OCI-LY1 (cell line): ENCODE data around the gene TRPM1.
A peak's percentile ranks its signal among the peaks of the same experiment; 100 is the strongest.

Source experiments
- H2AFZ ChIP-seq: fragments of 200-600 bp; sonication (generic), shearing (Covaris generic); 2 replicates; pipeline ENCODE4 v1.6.0; 2014; ENCODE audit warnings: antibody characterized with exemption, mild to moderate bottlenecking, low read length
- H3F3A ChIP-seq: fragments of 200-600 bp; sonication (generic), shearing (Covaris generic); 2 replicates; pipeline ENCODE4 v1.6.0; 2014; ENCODE audit warnings: mild to moderate bottlenecking, antibody characterized with exemption, low read length, moderate library complexity; ENCODE audit not compliant: insufficient read depth
- H3K27ac ChIP-seq: fragments of 200-600 bp; sonication (generic); 2 replicates; pipeline ENCODE4 v1.5.1; 2014; ENCODE audit warnings: low read length, mixed run types, mild to moderate bottlenecking, low read depth; ENCODE audit not compliant: poor library complexity, severe bottlenecking
- H3K27me3 ChIP-seq: fragments of 200-600 bp; sonication (generic); 2 replicates; pipeline ENCODE4 v1.6.0; 2014; ENCODE audit warnings: antibody characterized with exemption, mild to moderate bottlenecking, low read length, moderate library complexity; ENCODE audit not compliant: insufficient read depth
- H3K36me3 ChIP-seq: fragments of 200-600 bp; sonication (generic); 2 replicates; pipeline ENCODE4 v1.6.1; 2014; ENCODE audit warnings: mild to moderate bottlenecking, antibody characterized with exemption, low read length, moderate library complexity, mixed read lengths; ENCODE audit not compliant: insufficient read depth
- H3K4me1 ChIP-seq: fragments of 200-600 bp; sonication (generic); 2 replicates; pipeline ENCODE4 v1.5.1; 2014; ENCODE audit warnings: mild to moderate bottlenecking, low read length, moderate library complexity; ENCODE audit not compliant: insufficient read depth, severe bottlenecking
- H3K4me2 ChIP-seq: fragments of 200-600 bp; sonication (generic), shearing (Covaris generic); 2 replicates; pipeline ENCODE4 v1.6.1; 2014; ENCODE audit warnings: low read length
- H3K4me3 ChIP-seq: fragments of 200-600 bp; sonication (generic); 2 replicates; pipeline ENCODE4 v1.5.1; 2014; ENCODE audit warnings: low read length, low read depth, mild to moderate bottlenecking, mixed read lengths; ENCODE audit not compliant: poor library complexity, severe bottlenecking
- H3K79me2 ChIP-seq: fragments of 200-600 bp; shearing (Covaris generic); 2 replicates; pipeline ENCODE4 v1.6.1; 2016; ENCODE audit warnings: mixed run types, low read length, mixed read lengths; ENCODE audit not compliant: insufficient read depth
- H3K9ac ChIP-seq: fragments of 200-600 bp; sonication (generic), shearing (Covaris generic); 2 replicates; pipeline ENCODE4 v1.6.1; 2014; ENCODE audit warnings: mild to moderate bottlenecking, low read length, mixed read lengths
- H3K9me2 ChIP-seq: fragments of 200-600 bp; sonication (generic), shearing (Covaris generic); 2 replicates; pipeline ENCODE4 v1.6.1; 2014; ENCODE audit warnings: low read depth, mild to moderate bottlenecking, low read length, mixed read lengths
- H3K9me3 ChIP-seq: fragments of 200-600 bp; shearing (Covaris generic); 2 replicates; pipeline ENCODE4 v1.6.1; 2014; ENCODE audit warnings: low read length, mixed read lengths
- H4K20me1 ChIP-seq: fragments of 200-600 bp; sonication (generic), shearing (Covaris generic); 2 replicates; pipeline ENCODE4 v1.6.0; 2016; ENCODE audit warnings: mild to moderate bottlenecking, low read length; ENCODE audit not compliant: insufficient read depth
- CTCF ChIP-seq: fragments of 200-600 bp; sonication (generic), shearing (Covaris generic); IDR thresholded peaks from 2 replicates; pipeline ENCODE4 v1.5.1; 2017; ENCODE audit warnings: mild to moderate bottlenecking, antibody characterized with exemption, low read length, moderate library complexity, mixed read lengths
- EZH2 ChIP-seq: fragments of 200-600 bp; sonication (generic), shearing (Covaris generic); IDR thresholded peaks from 2 replicates; pipeline ENCODE4 v1.8.0; 2017; ENCODE audit warnings: borderline replicate concordance, mixed run types, mild to moderate bottlenecking, antibody characterized with exemption, low read length, moderate library complexity, mixed read lengths

Gene TRPM1

GRCh38 chr15:31082771-31083369 is 18.7 kb downstream of the TRPM1 start:
- H4K20me1 ChIP-seq, result no peaks in the 10 kb centered on the region
- H3K27me3 ChIP-seq, result no peaks in the 10 kb centered on the region; the same call in 1 of the 2 replicates
- no peak overlapping the region for H3K27ac ChIP-seq
- H3K9me2 ChIP-seq, result no peaks in the 10 kb centered on the region
- no peak overlapping the region for H3K4me3 ChIP-seq
- H3K79me2 ChIP-seq, result no peaks in the 10 kb centered on the region
- no peak for TF ChIP-seq CTCF
- no peak for TF ChIP-seq EZH2
- no peak overlapping the region for H3K9ac ChIP-seq
- H3K36me3 ChIP-seq, result no peaks in the 10 kb centered on the region
- H3K4me1 ChIP-seq, result peaks cover 25% of the 10 kb centered on the region
- no peaks in the 10 kb centered on the region for H3K9me3 ChIP-seq
- no peak overlapping the region for H2AFZ ChIP-seq
- no peak overlapping the region for H3K4me2 ChIP-seq
- no peaks in the 10 kb centered on the region for H3F3A ChIP-seq

- Histone ChIP-seq H2AFZ (no peak overlapping the region), H3K4me2 (no peak overlapping the region), H3K79me2 (no peaks in the 10 kb centered on the region), H3K9me3 (no peaks in the 10 kb centered on the region), H3K27me3 (no peaks in the 10 kb centered on the region; the same call in 1 of the 2 replicates), H3K9me2 (no peaks in the 10 kb centered on the region), H3K4me1 (peaks cover 25% of the 10 kb centered on the region), H3K27ac (peak overlapping the region; percentile 30), H3K36me3 (no peaks in the 10 kb centered on the region), H3K9ac (no peak overlapping the region), H3K4me3 (no peak overlapping the region), H3F3A (no peaks in the 10 kb centered on the region), H4K20me1 (no peaks in the 10 kb centered on the region)
- TF ChIP-seq EZH2 (no peak), CTCF (no peak)
These were observed 19.8 kb downstream of the TRPM1 start for GRCh38 chr15:31081588-31082250.

- Histone ChIP-seq H3K9me3 (no peaks in the 10 kb centered on the region), H3F3A (no peaks in the 10 kb centered on the region), H3K79me2 (no peaks in the 10 kb centered on the region), H4K20me1 (no peaks in the 10 kb centered on the region), H3K4me3 (no peak overlapping the region), H3K9me2 (no peaks in the 10 kb centered on the region), H3K4me2 (no peak overlapping the region), H3K27me3 (no peaks in the 10 kb centered on the region; the same call in 1 of the 2 replicates), H3K36me3 (no peaks in the 10 kb centered on the region), H2AFZ (no peak overlapping the region), H3K27ac (no peak overlapping the region), H3K9ac (no peak overlapping the region), H3K4me1 (peaks cover 25% of the 10 kb centered on the region)
- TF ChIP-seq CTCF, result no peak
- TF ChIP-seq EZH2, result no peak
These were observed 20.5 kb downstream of the TRPM1 start for GRCh38 chr15:31081056-31081455.
